GM19438 (cell line): ENCODE measurements around the gene PRKCG.
"Not testable (repeated sequence)": the region's sequence is repeated elsewhere in the genome, so short reads cannot be mapped to it uniquely, and the experiment has no call there.

Experiments used
- ATAC-seq: cut with Tn5 transposase; IDR thresholded peaks from one replicate; pipeline ENCODE4 v1.9.1; 2021; ENCODE audit warnings: low read depth; ENCODE audit not compliant: unreplicated experiment

The PRKCG gene

DNA sequence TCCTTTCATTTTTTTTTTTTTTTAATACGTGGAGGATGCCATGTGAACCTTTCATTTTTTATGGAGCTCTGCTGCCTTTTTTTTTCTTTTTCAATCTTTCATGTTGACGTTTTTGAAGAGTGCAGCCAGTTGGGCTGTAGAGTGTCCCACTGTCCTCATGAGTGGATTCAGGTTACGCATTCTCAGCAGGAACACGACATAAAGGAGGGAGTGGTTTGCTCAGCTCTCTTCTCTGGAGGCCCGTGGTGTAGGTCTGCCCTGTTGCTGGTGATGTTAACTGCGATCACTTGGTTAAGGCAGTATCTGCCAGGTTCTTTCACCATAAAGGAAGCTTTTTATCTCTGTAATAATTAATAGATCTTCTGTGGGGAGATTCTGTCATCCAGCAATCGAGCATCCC is 54.0 kb downstream of the PRKCG start:
- no peak for ATAC-seq

- no peak for ATAC-seq
Observed at GRCh38 chr19:53942001-53942786, 60.2 kb downstream of the PRKCG start.

DNA sequence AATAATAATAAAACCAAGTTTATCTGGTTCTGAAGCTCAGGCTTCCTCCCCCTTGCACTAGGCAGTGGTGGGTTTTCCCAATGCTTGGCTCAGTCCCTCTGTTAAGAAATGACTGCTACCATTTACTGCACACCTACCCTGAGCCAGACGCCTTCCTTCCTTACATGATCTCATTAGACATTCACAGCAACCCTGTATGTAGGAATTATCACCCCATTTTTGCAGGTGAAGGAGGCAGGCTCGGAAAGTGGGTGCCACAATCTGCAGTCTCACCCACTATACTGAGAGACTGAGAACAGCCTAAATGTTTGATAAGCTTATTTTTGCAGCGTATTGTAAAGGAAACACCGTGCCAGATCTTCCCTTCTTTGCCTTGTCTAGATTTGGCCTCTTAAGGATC is 62.4 kb downstream of the PRKCG start:
- no peak for ATAC-seq

GRCh38 chr19:53944933-53945332 is 62.9 kb downstream of the PRKCG start:
- no peak for ATAC-seq

DNA sequence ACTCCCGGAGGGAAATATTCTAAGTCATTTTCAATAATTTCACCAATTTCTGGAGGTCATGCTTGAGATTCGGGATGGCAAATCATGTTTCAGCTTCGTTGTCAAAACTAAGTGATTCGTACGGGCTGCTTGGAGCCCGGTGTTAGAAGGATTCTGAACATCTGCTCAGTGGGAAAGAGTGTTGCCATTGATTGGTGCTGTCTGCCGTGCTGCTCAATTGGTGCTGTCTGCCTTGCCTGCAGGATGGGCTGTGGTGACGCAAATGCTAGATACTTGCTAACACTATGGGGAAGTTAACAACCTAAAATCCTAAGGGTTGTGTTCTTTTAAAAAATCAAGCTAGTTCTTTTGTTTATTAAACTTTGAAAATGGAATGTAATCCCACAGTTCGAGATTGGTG is 63.4 kb downstream of the PRKCG start:
- ATAC-seq = no peak

GRCh38 chr19:53945998-53946397 is 64.0 kb downstream of the PRKCG start:
- no peak for ATAC-seq

GRCh38 chr19:53947624-53948023 is 65.6 kb downstream of the PRKCG start:
- no peak for ATAC-seq

GRCh38 chr19:53948611-53949010 is 66.6 kb downstream of the PRKCG start:
- not testable (repeated sequence) for ATAC-seq

- ATAC-seq = no peak
Observed at GRCh38 chr19:53951436-53951835, 69.4 kb downstream of the PRKCG start.

- ATAC-seq = no peak
Observed at GRCh38 chr19:53951947-53952346, 70.0 kb downstream of the PRKCG start.

GRCh38 chr19:53953383-53953782 is 71.4 kb downstream of the PRKCG start:
- no peak for ATAC-seq
